Activated CD4-positive, alpha-beta T cell treated with anti-CD3 and anti-CD28 coated beads, Interleukin-2, Interleukin-4, amounts not matched to agents 100 ng/mL and 50 ng/mL, durations not matched to agents 16 hours and 8 hours (primary cell): ENCODE results near the gene SMARCAL1.

Experiments used
- DNase-seq: peaks from one replicate; pipeline ENCODE4 v3.0.0-alpha.2; 2020; ENCODE audit warnings: low spot score

The SMARCAL1 gene

GRCh38 chr2:216392945-216393840, 19.1 kb upstream of the SMARCAL1 start:
- no peak for DNase-seq

- no peak for DNase-seq
Measured at GRCh38 chr2:216394881-216395280, 17.4 kb upstream of the SMARCAL1 start.

GRCh38 chr2:216399621-216400020, 12.7 kb upstream of the SMARCAL1 start:
- no peak for DNase-seq

GRCh38 chr2:216402751-216403150, 9.5 kb upstream of the SMARCAL1 start:
- no peak for DNase-seq

GRCh38 chr2:216404010-216404618, 8.2 kb upstream of the SMARCAL1 start:
- peak; percentile 49 for DNase-seq

GRCh38 chr2:216405588-216405987, 6.7 kb upstream of the SMARCAL1 start:
- DNase-seq = no peak

GRCh38 chr2:216406826-216407225, 5.5 kb upstream of the SMARCAL1 start:
- DNase-seq = no peak

GRCh38 chr2:216408426-216409290, 3.6 kb upstream of the SMARCAL1 start:
- no peak for DNase-seq

- DNase-seq = no peak
Measured at GRCh38 chr2:216410550-216410949, 1.7 kb upstream of the SMARCAL1 start.

GRCh38 chr2:216413882-216414281, 1.6 kb downstream of the SMARCAL1 start:
- no peak for DNase-seq

GRCh38 chr2:216414772-216415319, 2.6 kb downstream of the SMARCAL1 start:
- DNase-seq = no peak

GRCh38 chr2:216415541-216415940, 3.3 kb downstream of the SMARCAL1 start:
- no peak for DNase-seq

GRCh38 chr2:216416571-216417307, 4.5 kb downstream of the SMARCAL1 start:
- no peak for DNase-seq

GRCh38 chr2:216418981-216419380, 6.7 kb downstream of the SMARCAL1 start:
- DNase-seq = no peak

GRCh38 chr2:216420367-216421101, 8.2 kb downstream of the SMARCAL1 start:
- DNase-seq = no peak

GRCh38 chr2:216423071-216423470, 10.8 kb downstream of the SMARCAL1 start:
- DNase-seq = no peak

GRCh38 chr2:216424274-216424673, 12.0 kb downstream of the SMARCAL1 start:
- DNase-seq = no peak

GRCh38 chr2:216425008-216425787, 12.9 kb downstream of the SMARCAL1 start:
- no peak for DNase-seq

GRCh38 chr2:216426166-216426777, 14.0 kb downstream of the SMARCAL1 start:
- DNase-seq = no peak

- DNase-seq = no peak
Measured at GRCh38 chr2:216426938-216427337, 14.7 kb downstream of the SMARCAL1 start.
